Breast epithelium (tissue), 4 donors: ENCODE results near the gene RSBN1L. TPM values are rescaled to one million over a fixed set of nuclear protein-coding genes. Genes with fewer than 3 reads are reported as not detected.

Experiments used
- DNase-seq, 2 donors: peaks; one replicate each; pipeline ENCODE4 v3.0.0-alpha.2; 2019; ENCODE audit warnings: low spot score in 2 of 2
- H3K27ac ChIP-seq, 2 donors: fragments of 200-600 bp; sonication (generic) in 1 of 2; one replicate each; pipeline ENCODE4 v1.5.1; 2016 to 2019; ENCODE audit warnings: mild to moderate bottlenecking in 1 of 2
- H3K27me3 ChIP-seq, 2 donors: fragments of 200-600 bp; sonication (generic) in 1 of 2; one replicate each; pipeline versions ENCODE4 v1.5.1 to v1.6.0; 2017 to 2019; ENCODE audit warnings: control low read depth in 1 of 2, mild to moderate bottlenecking in 1 of 2
- H3K36me3 ChIP-seq: fragments of 200-600 bp; one replicate; pipeline ENCODE4 v1.5.1; 2019
- H3K4me1 ChIP-seq, 2 donors: fragments of 200-600 bp; sonication (generic); one replicate each; pipeline ENCODE4 v1.5.1; 2016 to 2019; ENCODE audit warnings: control low read depth in 1 of 2
- H3K4me3 ChIP-seq, 3 donors: fragments of 200-600 bp; sonication (generic); 1 replicate in 2 of 3; 2 replicates in 1 of 3; pipeline ENCODE4 v1.5.1; 2016 to 2019; ENCODE audit warnings: mild to moderate bottlenecking in 3 of 3, moderate library complexity in 2 of 3
- H3K9me3 ChIP-seq, 2 donors: fragments of 200-600 bp; sonication (generic) in 1 of 2; one replicate each; pipeline ENCODE4 v1.5.1; 2016 to 2019; ENCODE audit warnings: control low read depth in 1 of 2
- CTCF ChIP-seq, 3 donors: fragments of 450-650 bp; IDR thresholded peaks; one replicate each; pipeline ENCODE4 v1.5.1; 2016 to 2017; ENCODE audit warnings: antibody characterized with exemption in 3 of 3, mild to moderate bottlenecking in 3 of 3, moderate library complexity in 3 of 3
- POLR2A ChIP-seq: fragments of 450-650 bp; IDR thresholded peaks from one replicate; pipeline ENCODE4 v1.6.1; 2016; ENCODE audit warnings: antibody characterized with exemption, mild to moderate bottlenecking, moderate library complexity
- POLR2AphosphoS5 ChIP-seq, 3 donors: sonication (generic); formaldehyde crosslinking; IDR thresholded peaks; one replicate each; pipeline ENCODE4 v1.6.1; 2017; ENCODE audit warnings: antibody characterized with exemption in 3 of 3
- intact Hi-C: fragments of 100-400 bp; cut with DNase I; formaldehyde crosslinking; loops from one replicate; pipeline ENCODE4 v1.15.1; 2023; ENCODE audit warnings: low total_unique reads
- total RNA-seq, 3 donors: library from RNA; depleted of rRNA; stranded (reverse); fragments of >200 nt; gene quantifications; one replicate each; pipeline ENCODE4 v1.1.0, GENCODE V29; 2016

The RSBN1L gene
- total RNA-seq, 3 donors from 2014 or later: 13.9 to 34.5 (median 29.8) TPM

GRCh38 chr7:77791956-77792355, 95.7 kb downstream of the RSBN1L start:
- Histone ChIP-seq H3K27ac (peak overlapping the region; percentile 20 to 34), H3K9me3 (no peaks in the 10 kb centered on the region), H3K4me3 (no peak overlapping the region), H3K36me3 (no peaks in the 10 kb centered on the region), H3K27me3 (no peaks in the 10 kb centered on the region), H3K4me1 (peaks cover 0 to 4% of the 10 kb centered on the region in 2 donors)
- DNase-seq: no peak
- TF ChIP-seq CTCF (IDR thresholded peaks at IDR 0.05): no peak
- TF ChIP-seq POLR2A: no peak
- no peak for TF ChIP-seq POLR2AphosphoS5 (IDR thresholded peaks at IDR 0.05)
- intact Hi-C loops: no loop called here

- no peaks in the 10 kb centered on the region for H3K9me3 ChIP-seq
- TF ChIP-seq POLR2A: no peak
- TF ChIP-seq CTCF (IDR thresholded peaks at IDR 0.05): no peak
- TF ChIP-seq POLR2AphosphoS5 (IDR thresholded peaks at IDR 0.05): no peak
- H3K4me3 ChIP-seq: no peak overlapping the region
- H3K4me1 ChIP-seq: peaks cover 0 to 6% of the 10 kb centered on the region in 2 donors
- no peaks in the 10 kb centered on the region for H3K36me3 ChIP-seq
- H3K27me3 ChIP-seq: no peaks in the 10 kb centered on the region
- intact Hi-C loops: no loop called here
- DNase-seq: no peak
- no peak overlapping the region for H3K27ac ChIP-seq
These were observed 97.7 kb downstream of the RSBN1L start for GRCh38 chr7:77794000-77794399.

- H3K4me3 ChIP-seq: peak overlapping the region in 1 of 3 donors; percentile 90
- H3K27ac ChIP-seq: no peak overlapping the region
- intact Hi-C loops: no loop called here
- peaks cover 0 to 6% of the 10 kb centered on the region in 2 donors for H3K4me1 ChIP-seq
- H3K9me3 ChIP-seq: no peaks in the 10 kb centered on the region
- no peak for DNase-seq
- no peak for TF ChIP-seq POLR2A
- TF ChIP-seq POLR2AphosphoS5 (IDR thresholded peaks at IDR 0.05): no peak
- no peak for TF ChIP-seq CTCF (IDR thresholded peaks at IDR 0.05)
- no peaks in the 10 kb centered on the region for H3K36me3 ChIP-seq
- no peaks in the 10 kb centered on the region for H3K27me3 ChIP-seq
These were observed 99.8 kb downstream of the RSBN1L start for GRCh38 chr7:77796109-77796508.

GRCh38 chr7:77796960-77797359, 100.7 kb downstream of the RSBN1L start:
- no peaks in the 10 kb centered on the region for H3K9me3 ChIP-seq
- peaks cover 0 to 6% of the 10 kb centered on the region in 2 donors for H3K4me1 ChIP-seq
- H3K27ac ChIP-seq: no peak overlapping the region
- H3K36me3 ChIP-seq: no peaks in the 10 kb centered on the region
- TF ChIP-seq POLR2AphosphoS5 (IDR thresholded peaks at IDR 0.05) (no peak), POLR2A (no peak), CTCF (IDR thresholded peaks at IDR 0.05) (no peak)
- DNase-seq: no peak
- intact Hi-C loops: no loop called here
- H3K4me3 ChIP-seq: peak overlapping the region; percentile 76 to 90 (median 79)
- H3K27me3 ChIP-seq: no peaks in the 10 kb centered on the region

GRCh38 chr7:77797734-77798393, 101.6 kb downstream of the RSBN1L start:
- H3K9me3 ChIP-seq: no peaks in the 10 kb centered on the region
- H3K4me3 ChIP-seq: peak overlapping the region; percentile 76 to 90 (median 79)
- H3K36me3 ChIP-seq: no peaks in the 10 kb centered on the region
- DNase-seq: no peak
- H3K27ac ChIP-seq: peak overlapping the region; percentile 84 to 93
- no peaks in the 10 kb centered on the region for H3K27me3 ChIP-seq
- TF ChIP-seq POLR2A (no peak), POLR2AphosphoS5 (IDR thresholded peaks at IDR 0.05) (peak in 1 of 3 donors; percentile 10)
- H3K4me1 ChIP-seq: peaks cover 0 to 6% of the 10 kb centered on the region in 2 donors
- intact Hi-C loops: no loop called here
